GM23338 (cell line): Measurements from ENCODE around the gene ARHGAP19. TPM values are rescaled to one million over a fixed set of nuclear protein-coding genes. Genes with fewer than 3 reads are reported as not detected.

Experiments used
- ATAC-seq: fragments of 200-7000 bp; cut with Tn5 transposase; 3 replicates; pipeline ENCODE4 v1.9.1; 2020
- DNase-seq: peaks from one replicate; pipeline ENCODE4 v3.0.0-alpha.2; 2015; ENCODE audit warnings: low spot score
- H2AFZ ChIP-seq: fragments of 200-600 bp; sonication (generic); 2 replicates; pipeline ENCODE4 v1.8.0; 2016; ENCODE audit warnings: antibody characterized with exemption, mild to moderate bottlenecking, moderate library complexity
- H3F3A ChIP-seq: fragments of 200-600 bp; sonication (generic); replicated peaks from 2 replicates; pipeline ENCODE4 v1.8.0; 2017; ENCODE audit warnings: antibody characterized with exemption, mixed run types, low read depth
- H3K27ac ChIP-seq: fragments of 200-600 bp; sonication (generic); 2 replicates; pipeline ENCODE4 v1.6.1; 2016; ENCODE audit warnings: low read depth
- H3K27me3 ChIP-seq: fragments of 200-600 bp; sonication (generic); 2 replicates; pipeline ENCODE4 v1.8.0; 2016; ENCODE audit warnings: mild to moderate bottlenecking, mixed run types, moderate library complexity; ENCODE audit not compliant: insufficient read depth
- H3K36me3 ChIP-seq: fragments of 200-600 bp; sonication (generic); 2 replicates; pipeline ENCODE4 v1.8.0; 2016; ENCODE audit warnings: mild to moderate bottlenecking; ENCODE audit not compliant: insufficient read depth
- H3K4me1 ChIP-seq: fragments of 200-600 bp; sonication (generic); 2 replicates; pipeline ENCODE4 v1.8.0; 2016; ENCODE audit warnings: mild to moderate bottlenecking, moderate library complexity; ENCODE audit not compliant: insufficient read depth
- H3K4me2 ChIP-seq: fragments of 200-600 bp; sonication (generic); 2 replicates; pipeline ENCODE4 v1.7.1; 2017; ENCODE audit warnings: mixed run types
- H3K4me3 ChIP-seq: fragments of 200-600 bp; sonication (generic); 2 replicates; pipeline ENCODE4 v1.6.1; 2016; ENCODE audit warnings: mixed run types
- H3K79me2 ChIP-seq: fragments of 200-600 bp; sonication (generic); replicated peaks from 2 replicates; pipeline ENCODE4 v1.8.0; 2017; ENCODE audit warnings: mild to moderate bottlenecking; ENCODE audit not compliant: insufficient read depth
- H3K9me2 ChIP-seq: fragments of 200-600 bp; sonication (generic); 2 replicates; pipeline ENCODE4 v1.8.0; 2017; ENCODE audit not compliant: insufficient read depth
- H4K20me1 ChIP-seq: fragments of 200-600 bp; sonication (generic); replicated peaks from 2 replicates; pipeline ENCODE4 v1.8.0; 2017; ENCODE audit warnings: mild to moderate bottlenecking; ENCODE audit not compliant: insufficient read depth
- H3K27ac Mint-ChIP-seq: 2 replicates; pipeline ENCODE4 v1.8.0; 2020; ENCODE audit warnings: inconsistent platforms, mild to moderate bottlenecking, moderate library complexity, mixed read lengths
- H3K27me3 Mint-ChIP-seq: 3 replicates; pipeline ENCODE4 v1.8.0; 2022; ENCODE audit warnings: low read depth, mild to moderate bottlenecking, moderate library complexity, mixed read lengths, inconsistent platforms; ENCODE audit not compliant: insufficient read depth, poor library complexity
- H3K36me3 Mint-ChIP-seq: 3 replicates; pipeline ENCODE4 v1.8.0; 2021; ENCODE audit warnings: low read depth, mild to moderate bottlenecking, inconsistent platforms, moderate library complexity, mixed read lengths
- H3K4me1 Mint-ChIP-seq: 3 replicates; pipeline ENCODE4 v1.8.0; 2020; ENCODE audit warnings: mild to moderate bottlenecking, inconsistent platforms, mixed read lengths
- H3K4me3 Mint-ChIP-seq: 3 replicates; pipeline ENCODE4 v1.8.0; 2021; ENCODE audit warnings: moderate library complexity, mild to moderate bottlenecking, inconsistent platforms, mixed read lengths
- H3K9me3 Mint-ChIP-seq: 3 replicates; pipeline ENCODE4 v1.8.0; 2020; ENCODE audit warnings: moderate library complexity, mild to moderate bottlenecking, inconsistent platforms, mixed read lengths
- CREB1 ChIP-seq: fragments of 250-450 bp; sonication (Bioruptor Pico); IDR thresholded peaks from 2 replicates; pipeline ENCODE4 v1.5.0; 2020; ENCODE audit warnings: low read depth, mild to moderate bottlenecking, moderate library complexity
- CTCF ChIP-seq, 2 experiments: fragments of 200-600 bp in 1 of 2; sonication (generic) in 1 of 2; conservative IDR thresholded peaks; 2 replicates each; pipeline versions ENCODE4 v1.5.1 to v1.6.1; 2016 to 2017; ENCODE audit warnings: antibody characterized with exemption in 2 of 2, low read depth in 2 of 2, mild to moderate bottlenecking in 2 of 2, moderate library complexity in 1 of 2
- EZH2 ChIP-seq: fragments of 200-600 bp; sonication (generic); IDR thresholded peaks from one replicate; pipeline ENCODE4 v1.8.0; 2017; ENCODE audit warnings: antibody characterized with exemption, mild to moderate bottlenecking, low read depth; ENCODE audit not compliant: unreplicated experiment
- EZH2phosphoT487 ChIP-seq: fragments of 200-600 bp; sonication (generic); IDR thresholded peaks from one replicate; pipeline ENCODE4 v1.8.1; 2018; ENCODE audit warnings: antibody characterized with exemption; ENCODE audit not compliant: unreplicated experiment
- JUNB ChIP-seq: IDR thresholded peaks from one replicate; pipeline ENCODE4 v1.6.1; 2016; ENCODE audit warnings: antibody characterized with exemption; ENCODE audit not compliant: unreplicated experiment
- NANOG ChIP-seq: IDR thresholded peaks from 2 replicates; pipeline ENCODE4 v1.6.1; 2016; ENCODE audit warnings: antibody characterized with exemption, borderline replicate concordance
- POLR2AphosphoS5 ChIP-seq: IDR thresholded peaks from 2 replicates; pipeline ENCODE4 v1.6.1; 2016; ENCODE audit warnings: antibody characterized with exemption, low read depth
- REST ChIP-seq: IDR thresholded peaks from one replicate; pipeline ENCODE4 v1.6.1; 2018; ENCODE audit warnings: antibody characterized with exemption; ENCODE audit not compliant: unreplicated experiment
- STAT1 ChIP-seq: IDR thresholded peaks from one replicate; pipeline ENCODE4 v1.6.1; 2016; ENCODE audit warnings: antibody characterized with exemption; ENCODE audit not compliant: unreplicated experiment
- ZNF114 ChIP-seq: fragments of 250-450 bp; sonication (Bioruptor Pico); IDR thresholded peaks from 2 replicates; pipeline ENCODE4 v1.5.0; 2020; ENCODE audit warnings: mild to moderate bottlenecking, moderate library complexity
- polyA plus RNA-seq: library from polyadenylated mRNA; unstranded; fragments of >200 nt; fragmentation: Nextera tagmentation; extraction: Ambion mirVana; gene quantifications from 2 replicates; pipeline ENCODE4 v1.2.1, GENCODE V29; 2016
- total RNA-seq: library from RNA; depleted of rRNA; stranded (reverse); fragments of >200 nt; shearing (Covaris generic); gene quantifications from 2 replicates; pipeline ENCODE4 v1.2.3, GENCODE V29; 2014

ARHGAP19 gene
- total and polyA plus RNA-seq, 2 experiments from 2014 or later = 11.5 to 38.8 TPM

- no peak overlapping the region for H3K27ac Mint-ChIP-seq
- no peaks in the 10 kb centered on the region for H3K79me2 ChIP-seq
- H3K4me2 ChIP-seq = no peak overlapping the region
- H2AFZ ChIP-seq = peak overlapping the region; percentile 74; the same call in 1 of the 2 replicates
- H3K27ac ChIP-seq = no peak overlapping the region
- TF ChIP-seq NANOG (no peak), ZNF114 (no peak), EZH2phosphoT487 (no peak), POLR2AphosphoS5 (no peak), STAT1 (no peak), CTCF (conservative IDR thresholded peaks at IDR 0.05; ENCODE audit: low read depth in 2 of 2) (no peak)
- H3F3A ChIP-seq = no peaks in the 10 kb centered on the region
- H3K4me3 Mint-ChIP-seq = no peak overlapping the region
- no peaks in the 10 kb centered on the region for H3K4me1 ChIP-seq
- no peaks in the 10 kb centered on the region for H3K9me3 Mint-ChIP-seq
- H3K27me3 Mint-ChIP-seq = peaks cover 6% of the 10 kb centered on the region
- H4K20me1 ChIP-seq = no peaks in the 10 kb centered on the region
- H3K27me3 ChIP-seq = no peaks in the 10 kb centered on the region
- no peaks in the 10 kb centered on the region for H3K36me3 ChIP-seq
- no peak for DNase-seq
- H3K36me3 Mint-ChIP-seq = no peaks in the 10 kb centered on the region
- no peak overlapping the region for H3K4me3 ChIP-seq
- no peaks in the 10 kb centered on the region for H3K4me1 Mint-ChIP-seq
- no peak for ATAC-seq
- H3K9me2 ChIP-seq = peaks cover 5% of the 10 kb centered on the region; the same call in 1 of the 2 replicates
Measured at GRCh38 chr10:97307866-97308780, 15.7 kb upstream of the ARHGAP19 start.

- H3K4me3 ChIP-seq = no peak overlapping the region
- H3K27me3 Mint-ChIP-seq = peaks cover 6% of the 10 kb centered on the region
- TF ChIP-seq CTCF (conservative IDR thresholded peaks at IDR 0.05; ENCODE audit: low read depth in 2 of 2) = no peak
- TF ChIP-seq REST = no peak
- TF ChIP-seq EZH2 = no peak
- TF ChIP-seq EZH2phosphoT487 = no peak
- TF ChIP-seq ZNF114 = no peak
- no peak for TF ChIP-seq CREB1 (CRISPR knock-in tag)
- no peak for TF ChIP-seq NANOG
- no peak for TF ChIP-seq JUNB
Measured at GRCh38 chr10:97307441-97307840, 15.0 kb upstream of the ARHGAP19 start.

More at GRCh38 chr10:97307441-97307840, 15.0 kb upstream of the ARHGAP19 start:
- no peak overlapping the region for H3K4me2 ChIP-seq
- Mint-ChIP-seq H3K4me3 (no peak overlapping the region), H3K4me1 (no peaks in the 10 kb centered on the region), H3K9me3 (no peaks in the 10 kb centered on the region), H3K36me3 (no peaks in the 10 kb centered on the region), H3K27ac (no peak overlapping the region)
- H3F3A ChIP-seq = no peaks in the 10 kb centered on the region
- no peaks in the 10 kb centered on the region for H3K4me1 ChIP-seq
- ATAC-seq (no peak), DNase-seq (no peak)
- H3K27ac ChIP-seq = no peak overlapping the region
- H3K27me3 ChIP-seq = no peaks in the 10 kb centered on the region
- H4K20me1 ChIP-seq = no peaks in the 10 kb centered on the region
- peaks cover 5% of the 10 kb centered on the region; the same call in 1 of the 2 replicates for H3K9me2 ChIP-seq
- peak overlapping the region; percentile 74; the same call in 1 of the 2 replicates for H2AFZ ChIP-seq
- H3K79me2 ChIP-seq = no peaks in the 10 kb centered on the region
- H3K36me3 ChIP-seq = no peaks in the 10 kb centered on the region
